Measurements from ENCODE around the gene KIF22. TPM values are rescaled to one million over a fixed set of nuclear protein-coding genes. Genes with fewer than 3 reads are reported as not detected.

The KIF22 gene
- total and polyA plus RNA-seq, 9 of the 15 experiments (the other 6 are each of a cell fraction or from before 2014, with no cell fraction given): 8.7 to 232 (median 131) TPM

- TF ChIP-seq ZNF436 (CRISPR knock-in tag; IDR thresholded peaks at IDR 0.05) (no peak), HDAC8 (tag; IDR thresholded peaks at IDR 0.05) (peak; percentile 55; the same call in 1 of the 2 replicates), NCOA6 (IDR thresholded peaks at IDR 0.05) (peak; percentile 94), HMGXB4 (CRISPR knock-in tag; IDR thresholded peaks at IDR 0.05) (0 out of 2 replicates have a peak, but pooled peaks have one; percentile 50), EGR1 (conservative IDR thresholded peaks at IDR 0.05) (peak; percentile 41), SMAD3 (CRISPR knock-in tag; conservative IDR thresholded peaks at IDR 0.05) (no peak), MLX (CRISPR knock-in tag; conservative IDR thresholded peaks at IDR 0.05) (no peak), IRF1 (CRISPR knock-in tag; IDR thresholded peaks at IDR 0.05; ENCODE audit: borderline replicate concordance) (no peak), ZNF639 (CRISPR knock-in tag; conservative IDR thresholded peaks at IDR 0.05 in 1 of 2, IDR thresholded peaks at IDR 0.05 in 1 of 2) (no peak; a peak in 1 of 4 replicates), CHAMP1 (IDR thresholded peaks at IDR 0.05) (no peak), SMARCA4 (IDR thresholded peaks at IDR 0.05) (no peak), RERE (CRISPR knock-in tag; IDR thresholded peaks at IDR 0.05; ENCODE audit: borderline replicate concordance) (no peak)
These were observed 25.5 kb downstream of the KIF22 start, which contains the start of gene PAGR1 (continued) for GRCh38 chr16:29815793-29816693.

All from K562 (cell line).